ENCODE data around the gene CHD9.

DNA sequence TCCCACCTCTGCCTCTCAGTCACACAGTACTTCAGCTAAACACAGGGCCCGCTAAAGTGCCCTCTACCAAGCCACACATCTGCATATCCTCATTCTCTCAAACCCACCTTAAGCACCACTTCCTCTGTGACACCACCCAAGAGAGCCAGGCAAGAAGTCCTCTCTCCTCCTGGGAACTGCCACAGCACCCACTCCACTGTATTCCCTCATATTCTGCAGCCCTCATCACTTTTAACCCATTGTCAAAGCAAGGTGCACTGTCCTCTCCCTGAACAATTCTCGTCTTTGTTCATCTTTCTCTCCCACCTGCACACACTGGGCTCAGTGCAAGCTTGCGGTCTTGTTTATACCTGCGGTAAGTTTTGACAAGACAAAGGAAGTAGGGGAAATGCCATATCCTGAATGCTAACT is 13.6 kb downstream of the CHD9 start:
- TF ChIP-seq POLR2AphosphoS5 (IDR thresholded peaks at IDR 0.05; ENCODE audit: low read depth, low read length) (no peak), SIN3A (IDR thresholded peaks at IDR 0.05; ENCODE audit: borderline replicate concordance, insufficient read depth, low read depth, low read length) (no peak), REST (IDR thresholded peaks at IDR 0.05; ENCODE audit: insufficient read depth in 1 of 2, low read depth in 2 of 2, low read length in 1 of 2) (no peak)
- TF ChIP-seq, protein P1, sequence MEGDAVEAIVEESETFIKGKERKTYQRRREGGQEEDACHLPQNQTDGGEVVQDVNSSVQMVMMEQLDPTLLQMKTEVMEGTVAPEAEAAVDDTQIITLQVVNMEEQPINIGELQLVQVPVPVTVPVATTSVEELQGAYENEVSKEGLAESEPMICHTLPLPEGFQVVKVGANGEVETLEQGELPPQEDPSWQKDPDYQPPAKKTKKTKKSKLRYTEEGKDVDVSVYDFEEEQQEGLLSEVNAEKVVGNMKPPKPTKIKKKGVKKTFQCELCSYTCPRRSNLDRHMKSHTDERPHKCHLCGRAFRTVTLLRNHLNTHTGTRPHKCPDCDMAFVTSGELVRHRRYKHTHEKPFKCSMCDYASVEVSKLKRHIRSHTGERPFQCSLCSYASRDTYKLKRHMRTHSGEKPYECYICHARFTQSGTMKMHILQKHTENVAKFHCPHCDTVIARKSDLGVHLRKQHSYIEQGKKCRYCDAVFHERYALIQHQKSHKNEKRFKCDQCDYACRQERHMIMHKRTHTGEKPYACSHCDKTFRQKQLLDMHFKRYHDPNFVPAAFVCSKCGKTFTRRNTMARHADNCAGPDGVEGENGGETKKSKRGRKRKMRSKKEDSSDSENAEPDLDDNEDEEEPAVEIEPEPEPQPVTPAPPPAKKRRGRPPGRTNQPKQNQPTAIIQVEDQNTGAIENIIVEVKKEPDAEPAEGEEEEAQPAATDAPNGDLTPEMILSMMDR (IDR thresholded peaks at IDR 0.05): no peak
